NCI-H1417 (cell line): Measurements from ENCODE around the gene ISCA1.
"Not testable (repeated sequence)": the region's sequence is repeated elsewhere in the genome, so short reads cannot be mapped to it uniquely, and the experiment has no call there.

ENCODE experiments used
- DNase-seq, 3 experiments: peaks; one replicate each; lab custom pipeline; 2025; lab: John Stamatoyannopoulos, UW

Gene ISCA1

DNA sequence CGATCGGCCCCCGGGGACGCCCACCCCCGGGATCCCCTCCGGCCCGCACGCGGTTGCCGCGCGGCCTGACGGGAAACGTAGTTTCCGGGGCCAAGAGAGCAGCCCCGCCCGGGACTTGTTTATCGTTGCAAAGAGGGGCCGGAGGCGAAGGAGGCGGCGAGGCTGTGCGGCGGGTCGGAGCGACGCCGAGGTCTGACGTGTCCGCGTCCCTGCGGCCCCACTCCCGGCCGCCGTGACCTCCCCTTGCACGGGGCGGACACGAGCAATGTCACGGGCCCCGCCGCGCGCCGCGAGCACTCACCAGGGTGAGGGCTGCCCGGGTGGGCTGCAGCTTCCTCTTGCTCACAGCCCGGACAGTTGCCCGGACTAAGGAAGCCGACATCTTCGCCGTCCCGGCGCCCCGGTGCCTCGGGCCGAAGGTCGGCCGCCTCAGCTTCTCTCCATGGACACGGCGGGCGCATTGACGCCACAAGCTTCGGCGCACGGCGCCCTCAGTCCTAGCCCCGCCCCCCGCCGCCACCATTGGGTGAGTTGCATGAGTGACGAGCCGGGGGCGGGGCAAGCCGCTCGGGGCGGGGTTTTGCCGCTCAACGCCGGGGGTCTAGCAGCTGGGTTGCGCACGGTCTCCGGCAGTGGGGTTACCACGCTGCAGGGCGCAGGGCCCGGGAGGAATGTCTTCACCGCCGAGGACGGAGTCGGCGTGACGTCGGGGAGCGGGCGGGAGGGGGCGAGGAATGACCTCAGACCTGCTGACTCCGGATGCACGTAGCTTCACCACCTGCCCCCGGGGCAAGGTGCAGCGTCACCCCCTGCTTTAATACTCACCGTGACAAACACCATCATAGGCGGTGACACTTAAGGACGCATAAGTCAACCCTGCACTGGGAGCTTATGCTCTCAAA lies at the start of gene ISCA1:
ISCA1 (minus strand) TSS at position 462 of the 902 bp plus-strand sequence; CDS start at position 382, 80 bp downstream.
- peak; percentile 88 to 99 (median 98) for DNase-seq

DNA sequence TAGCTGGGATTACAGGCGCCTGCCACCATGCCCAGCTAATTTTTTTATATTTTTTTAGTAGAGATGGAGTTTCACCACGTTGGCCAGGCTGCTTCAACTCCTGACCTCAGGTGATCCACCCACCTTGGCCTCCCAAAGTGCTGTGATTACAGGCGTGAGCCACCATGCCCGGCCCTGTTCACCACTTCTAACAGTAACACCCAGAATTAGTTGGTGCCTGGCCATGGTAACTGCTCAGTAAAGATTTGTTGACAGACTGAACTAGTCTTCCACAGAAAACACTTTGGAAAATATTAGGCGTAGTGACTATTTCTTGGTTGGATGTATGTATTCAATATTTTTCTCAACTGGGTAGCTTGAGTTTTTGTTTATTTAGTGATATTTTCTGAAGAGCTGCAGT lies 47.8 kb upstream of the ISCA1 start:
- DNase-seq, result no peak

DNA sequence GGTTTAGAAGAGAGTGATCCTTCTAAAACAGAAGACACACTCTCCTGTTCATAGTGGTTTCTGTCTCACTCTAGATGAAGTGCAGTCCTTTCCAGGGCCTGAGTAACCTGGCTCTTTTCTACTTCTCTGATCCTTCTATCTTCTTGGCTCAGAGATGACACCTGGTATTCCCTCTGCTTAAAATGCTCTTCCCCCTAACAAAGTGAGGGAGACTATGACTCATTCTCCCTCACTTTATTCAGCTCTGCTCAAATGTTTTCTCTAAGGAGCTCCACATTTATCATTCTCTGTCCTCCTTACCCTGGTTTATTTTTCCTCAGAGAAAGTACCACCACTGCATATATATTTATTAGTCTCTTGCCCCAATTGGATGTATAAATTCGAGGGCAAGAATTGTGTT lies 47.3 kb upstream of the ISCA1 start:
- no peak for DNase-seq

DNA sequence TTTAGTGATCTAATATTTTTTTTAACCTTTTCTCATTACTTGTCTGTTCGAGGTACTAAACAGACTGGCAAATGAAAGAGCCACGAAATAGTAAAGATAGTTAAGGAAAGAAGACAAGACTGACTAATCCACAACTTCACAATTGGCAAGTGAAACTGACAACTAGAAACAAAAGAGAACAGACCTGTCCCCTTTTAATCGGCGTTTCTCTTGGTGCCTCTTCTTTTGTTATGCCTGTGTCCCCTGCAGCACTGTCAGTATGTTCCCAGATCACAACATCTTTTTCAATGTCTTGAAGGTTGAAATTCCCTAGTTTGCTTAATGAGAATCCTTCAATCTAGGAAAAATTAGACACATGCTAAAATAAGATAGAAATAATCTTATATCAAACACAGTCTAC lies 45.8 kb upstream of the ISCA1 start:
- DNase-seq, result no peak

DNA sequence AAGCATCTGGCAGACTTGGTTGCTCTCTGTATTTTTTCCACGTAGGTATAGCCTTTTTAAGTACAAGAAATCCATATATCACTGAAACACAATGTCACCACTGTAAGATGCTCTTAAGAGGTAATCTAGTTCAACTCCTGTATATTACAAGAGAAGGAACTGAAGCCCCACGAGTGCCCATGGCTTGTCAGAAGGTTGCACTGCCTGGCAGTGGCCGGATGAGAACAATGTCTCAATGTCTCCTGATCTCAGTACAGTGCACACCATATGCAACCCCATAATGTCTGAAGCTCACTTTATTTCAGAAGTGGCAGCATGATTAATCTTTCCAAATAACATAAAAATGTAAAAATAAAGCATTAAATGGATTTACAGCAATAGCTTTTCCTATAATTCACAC lies 44.2 kb upstream of the ISCA1 start:
- no peak for DNase-seq

DNA sequence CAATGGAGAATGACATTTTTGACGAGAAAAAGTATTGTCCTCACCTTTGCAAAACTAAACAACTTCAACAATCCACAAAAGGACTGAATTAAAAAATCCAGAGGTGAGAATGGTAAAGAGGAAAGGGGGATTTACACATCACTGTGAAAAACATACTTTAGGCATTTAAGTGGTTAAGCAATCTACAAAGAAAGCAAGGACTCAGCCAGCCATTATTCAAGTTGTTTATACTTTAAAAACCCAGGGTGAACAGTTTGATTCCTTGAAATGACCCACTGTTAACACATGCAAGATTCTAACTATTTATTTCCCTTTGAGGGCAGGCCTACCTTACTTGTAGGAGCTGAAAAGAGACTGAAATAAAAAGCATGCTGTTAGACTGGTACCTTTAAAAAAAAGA lies 42.6 kb upstream of the ISCA1 start:
- no peak for DNase-seq

DNA sequence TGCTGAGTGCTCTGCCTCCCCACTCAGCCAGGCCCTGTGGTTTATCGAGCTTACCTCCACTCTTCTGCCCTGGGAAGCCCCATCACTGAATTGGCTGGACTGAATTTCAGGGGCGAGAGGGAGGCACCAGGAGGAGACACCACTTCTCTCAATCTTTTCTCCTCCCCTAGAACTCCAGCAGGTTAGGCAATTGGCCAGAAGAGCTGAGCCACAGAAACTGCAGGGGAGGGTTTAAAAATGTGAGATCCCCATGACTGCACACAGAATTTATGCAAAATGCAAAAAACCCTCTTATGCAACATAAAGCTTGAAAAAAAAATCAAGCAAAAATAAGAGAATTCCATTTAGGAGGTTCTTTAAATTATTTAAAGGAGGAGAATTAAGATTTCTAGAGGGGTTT lies 42.0 kb upstream of the ISCA1 start:
- no peak for DNase-seq

DNA sequence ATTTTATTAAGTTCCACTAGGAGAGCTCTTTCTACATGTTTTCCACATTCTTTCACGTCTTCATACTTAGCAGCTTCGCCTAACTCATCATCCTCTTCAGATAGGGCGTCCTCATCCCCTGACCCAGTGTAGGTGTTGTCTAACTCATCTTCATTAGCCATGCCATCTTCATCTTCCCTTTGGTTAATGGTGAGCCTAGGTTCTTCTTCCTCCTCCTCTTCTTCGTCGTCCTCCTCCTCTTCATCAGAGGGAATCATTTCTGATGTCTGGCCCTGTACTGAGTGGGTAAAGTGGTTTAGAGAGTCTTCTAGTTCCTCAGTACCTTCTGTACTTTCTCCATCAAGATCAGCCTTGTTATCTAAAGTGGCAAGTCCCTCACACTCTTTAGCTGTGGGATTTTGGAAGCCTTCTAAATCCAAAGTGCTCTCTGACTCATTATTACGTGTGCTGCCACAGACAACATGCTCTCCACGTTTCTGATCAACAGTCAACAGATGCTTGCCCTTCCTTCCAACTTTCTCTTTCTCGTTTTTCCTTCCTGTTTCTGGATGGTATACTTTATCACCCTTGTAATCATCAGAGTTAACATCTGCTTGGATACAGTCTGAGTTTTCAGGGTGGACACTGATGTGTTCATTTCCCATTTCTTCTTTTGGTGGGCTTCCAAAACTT lies 40.8 kb upstream of the ISCA1 start:
- no peak for DNase-seq

DNA sequence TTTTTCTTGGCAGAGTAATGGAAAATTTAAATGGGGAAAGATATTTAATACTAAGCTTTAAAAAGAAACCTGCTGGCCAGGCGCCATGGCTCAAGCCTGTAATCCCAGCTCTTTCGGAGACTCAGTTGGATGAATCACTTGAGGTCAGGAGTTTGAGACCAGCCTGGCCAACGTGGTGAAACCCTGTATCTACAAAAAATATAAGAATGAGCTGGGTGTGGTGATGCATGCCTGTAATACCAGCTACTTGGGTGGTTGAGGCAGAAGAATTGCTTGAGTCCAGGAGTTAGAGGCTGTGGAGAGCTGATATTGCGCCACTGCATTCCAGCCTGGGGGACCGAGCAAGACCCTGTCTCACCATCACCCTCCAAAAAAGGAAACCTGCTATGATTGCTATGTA lies 39.0 kb upstream of the ISCA1 start:
- DNase-seq, result no peak

DNA sequence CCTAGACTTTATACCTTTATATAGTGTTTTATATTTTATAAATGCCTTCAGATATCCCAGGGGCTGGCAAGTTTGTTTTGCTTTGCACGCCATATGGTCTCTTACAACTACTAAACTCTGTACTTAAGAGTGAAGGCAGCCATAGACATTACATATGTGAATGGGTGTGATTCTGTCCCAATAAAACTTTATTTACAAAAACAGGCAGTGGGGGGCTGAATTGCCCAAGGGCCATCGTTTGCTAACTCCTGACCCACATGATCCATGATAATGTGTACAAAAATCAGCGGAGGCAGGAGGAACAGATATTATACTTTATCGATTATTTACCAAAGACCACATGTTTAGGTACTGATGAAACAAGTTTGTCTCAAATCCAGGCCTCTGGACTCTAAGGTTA lies 35.8 kb upstream of the ISCA1 start:
- DNase-seq, result no peak

DNA sequence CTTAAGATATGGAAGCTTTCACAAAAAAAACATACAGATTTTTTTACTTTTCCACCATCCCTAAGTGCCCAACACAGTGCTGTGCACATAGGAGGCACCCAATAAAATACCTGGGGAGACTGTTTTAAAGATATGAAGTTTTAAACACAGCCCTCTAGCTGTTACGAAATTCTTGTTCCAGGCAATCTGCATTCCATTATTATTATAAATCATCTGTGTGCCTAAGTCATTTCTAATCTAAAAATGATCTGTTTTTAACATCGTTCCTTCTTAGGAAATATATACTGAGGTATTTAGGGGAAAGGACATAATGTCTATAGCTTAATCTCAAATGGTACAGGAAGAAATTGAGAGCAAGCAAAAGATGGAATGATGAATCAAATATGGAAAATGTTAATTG lies 32.7 kb upstream of the ISCA1 start:
- no peak for DNase-seq

DNA sequence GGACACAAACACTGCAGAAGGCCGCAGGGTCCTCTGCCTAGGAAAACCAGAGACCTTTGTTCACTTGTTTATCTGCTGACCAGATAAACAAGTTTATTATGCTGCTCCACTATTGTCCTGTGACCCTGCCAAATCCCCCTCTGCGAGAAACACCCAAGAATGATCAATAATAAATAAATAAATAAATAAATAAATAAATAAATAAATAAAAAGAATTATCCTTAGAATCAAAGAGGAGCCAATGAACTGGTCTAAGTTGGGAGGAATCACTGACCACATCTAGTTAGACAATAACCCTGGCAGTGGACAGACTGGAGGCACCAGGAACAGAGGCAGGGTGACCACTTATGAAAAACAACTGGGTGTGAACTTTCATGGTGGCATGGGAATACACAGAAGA lies 30.6 kb upstream of the ISCA1 start:
- DNase-seq, result not testable (repeated sequence)

DNA sequence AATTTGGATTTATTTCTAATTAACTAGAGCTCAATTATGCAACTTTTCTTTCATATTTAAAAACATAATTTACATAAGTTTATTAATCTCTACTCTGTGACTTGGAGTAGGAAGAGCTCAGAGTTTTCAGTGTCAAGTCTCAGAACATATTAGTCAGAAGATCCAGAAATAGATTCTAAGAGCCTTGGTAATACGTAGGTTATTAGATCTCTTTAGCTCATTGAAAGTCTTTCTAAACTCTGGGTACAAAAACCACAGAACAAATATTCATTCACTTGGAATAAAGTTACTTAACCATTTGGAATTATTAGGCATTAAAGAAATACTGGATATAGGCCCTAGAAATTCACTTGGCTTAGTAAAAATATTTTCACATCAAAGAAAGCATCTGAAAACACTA lies 26.3 kb upstream of the ISCA1 start:
- no peak for DNase-seq

DNA sequence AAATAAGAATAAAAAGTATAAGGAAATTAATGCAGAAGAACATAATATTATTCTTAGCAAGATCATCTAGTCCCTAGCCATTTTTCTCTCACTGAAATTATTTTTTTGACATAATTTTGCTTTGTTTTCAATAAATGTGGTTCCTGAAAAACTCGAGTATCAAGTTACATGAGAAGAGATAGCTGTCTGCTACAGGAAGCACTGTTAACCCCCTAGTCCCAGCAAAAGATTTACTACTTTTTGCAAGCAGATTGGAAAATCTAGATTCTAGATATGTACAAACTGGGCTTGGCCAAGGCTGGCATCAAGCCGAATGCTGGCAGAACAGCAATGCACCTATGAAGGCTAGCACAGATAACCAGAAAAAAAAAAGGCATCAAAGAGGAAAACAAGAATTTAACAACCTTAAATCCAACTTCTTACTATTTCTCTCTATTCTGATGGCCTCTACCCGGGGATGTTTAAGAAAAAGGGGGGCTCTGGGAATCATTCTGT lies 21.9 kb upstream of the ISCA1 start:
- DNase-seq, result no peak

DNA sequence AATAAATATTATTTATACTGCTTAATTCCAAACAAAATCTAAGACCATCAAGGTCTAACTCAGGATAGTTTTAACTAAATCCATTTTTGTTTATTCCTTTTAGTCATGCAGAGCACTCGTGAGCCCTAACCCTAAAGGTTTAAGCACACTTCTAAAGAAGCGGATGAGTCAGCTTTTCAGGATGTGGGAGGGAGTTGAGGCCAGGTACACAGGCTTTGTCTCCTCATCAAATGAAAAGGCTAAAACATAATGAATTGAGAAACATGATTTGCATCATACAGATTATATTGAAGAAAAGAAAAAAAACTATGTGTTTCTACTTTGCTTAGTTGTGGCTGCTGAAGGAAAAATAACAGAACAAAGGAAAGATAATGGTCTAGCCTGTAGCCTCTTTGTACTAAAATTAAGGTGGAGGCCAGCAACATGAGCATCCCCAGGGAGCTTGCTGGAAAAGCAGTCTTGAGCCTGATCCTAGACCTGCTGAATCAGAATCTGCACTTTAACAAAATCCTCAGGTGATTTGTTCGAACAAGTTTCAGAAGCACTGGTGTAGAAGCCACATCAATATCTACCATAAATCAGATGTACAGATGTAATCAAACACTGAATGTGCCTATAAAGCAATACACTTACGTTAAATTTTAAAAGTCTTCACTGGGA lies 21.1 kb upstream of the ISCA1 start:
- DNase-seq, result no peak

DNA sequence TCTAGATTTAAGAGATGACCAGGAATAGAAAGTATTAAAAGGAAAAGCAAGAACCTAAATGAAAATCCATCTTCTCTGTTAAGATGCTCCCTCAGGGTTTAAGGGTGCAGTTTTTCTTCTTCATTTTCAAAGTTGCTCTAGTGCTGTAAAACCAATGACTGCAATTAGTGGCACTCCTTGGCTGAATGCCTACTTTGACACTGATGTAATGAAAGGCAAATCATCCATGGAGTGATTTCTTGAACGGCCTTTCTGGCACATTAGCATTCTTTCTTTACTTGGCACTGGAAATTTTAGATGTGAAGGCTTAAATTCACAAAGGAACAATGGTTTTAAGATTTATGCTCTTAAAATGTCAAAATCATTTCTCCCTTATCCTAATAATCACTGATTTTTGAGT lies 19.3 kb upstream of the ISCA1 start:
- no peak for DNase-seq

DNA sequence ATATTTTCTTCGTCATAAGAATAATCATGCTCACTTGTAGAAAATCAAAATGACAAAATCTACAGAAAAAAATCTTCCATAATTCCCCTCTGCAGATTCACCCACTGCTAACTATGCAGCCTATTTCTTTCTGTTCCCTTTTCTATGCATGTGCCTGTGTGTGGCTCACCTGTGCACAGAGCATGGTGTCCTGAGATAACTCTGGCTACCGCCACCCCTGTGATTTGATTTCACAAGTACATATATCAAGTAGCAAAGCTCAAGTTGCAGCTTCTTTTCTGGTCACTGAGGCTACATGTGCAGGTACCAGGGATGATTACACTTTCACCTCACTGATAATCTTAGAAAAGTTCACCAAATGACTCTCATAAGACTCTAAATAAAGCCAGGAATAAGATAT lies 18.4 kb upstream of the ISCA1 start:
- no peak for DNase-seq

DNA sequence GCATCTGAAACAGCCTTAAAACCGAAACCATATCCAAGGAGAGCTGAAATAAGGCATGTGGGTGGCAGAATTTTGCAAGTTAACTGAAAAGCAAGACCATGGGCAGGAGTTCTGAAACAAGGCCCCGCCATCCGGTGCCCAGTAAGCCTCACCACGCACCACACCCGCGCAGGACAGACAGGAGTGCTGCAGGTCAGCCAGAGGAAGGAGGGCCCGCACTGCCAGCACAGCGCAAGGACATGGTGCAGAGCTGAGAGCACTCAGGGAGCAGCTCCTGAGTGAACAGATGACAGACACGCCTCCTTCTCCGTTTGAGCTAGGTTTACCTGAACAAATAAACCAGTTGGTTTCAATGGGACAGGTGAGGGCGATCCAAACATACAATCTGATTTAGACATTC lies 16.5 kb upstream of the ISCA1 start:
- no peak for DNase-seq

DNA sequence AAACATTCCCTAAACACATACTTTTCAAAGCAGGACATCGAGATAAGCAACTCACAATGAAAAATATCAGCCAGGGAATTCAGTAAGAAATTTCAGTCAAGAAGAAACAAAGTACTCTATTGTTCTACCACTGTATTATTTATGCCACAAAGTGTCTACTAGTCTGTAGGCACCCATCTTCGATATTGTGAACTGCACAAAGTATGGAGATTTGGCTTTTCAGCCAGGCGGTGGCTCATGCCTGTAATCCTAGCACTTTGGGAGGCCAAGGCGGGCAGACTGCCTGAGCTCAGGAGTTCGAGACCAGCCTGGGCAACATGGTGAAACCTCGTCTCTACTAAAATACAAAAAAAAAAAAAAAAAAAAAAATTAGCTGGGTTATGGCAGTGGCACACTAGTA lies 8.0 kb upstream of the ISCA1 start:
- not testable (repeated sequence) for DNase-seq

DNA sequence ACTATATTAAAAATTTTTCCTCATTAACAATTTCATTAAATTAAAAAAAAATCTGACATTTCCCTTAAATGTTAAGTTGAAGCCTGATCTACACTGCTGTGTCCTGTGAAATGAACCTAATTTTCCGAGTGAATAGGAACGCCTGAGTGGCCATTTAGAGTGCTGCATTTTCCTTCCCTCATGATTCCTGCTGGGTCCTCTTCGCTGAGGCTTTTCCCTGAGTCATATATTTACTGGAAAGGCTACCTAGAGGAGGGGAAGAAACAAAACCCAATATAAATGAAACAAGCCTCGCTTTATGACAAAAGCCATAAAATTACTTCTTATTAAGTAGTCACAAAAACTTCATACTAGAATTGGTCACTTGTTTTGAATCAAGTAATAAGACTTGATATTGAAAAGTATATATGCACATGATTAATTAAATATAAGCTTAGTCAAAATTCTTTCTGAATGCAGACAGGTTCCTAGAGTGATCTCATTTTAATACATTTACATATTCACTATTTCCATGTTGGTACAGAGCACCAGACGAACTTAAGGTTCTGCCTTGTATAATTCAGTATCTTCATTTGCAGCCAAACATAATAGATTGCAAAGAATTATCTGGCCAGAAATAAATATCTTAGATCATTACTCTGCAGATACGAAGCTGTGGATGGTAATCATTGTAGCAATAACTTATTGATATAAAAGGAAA lies 6.3 kb upstream of the ISCA1 start:
- no peak for DNase-seq

DNA sequence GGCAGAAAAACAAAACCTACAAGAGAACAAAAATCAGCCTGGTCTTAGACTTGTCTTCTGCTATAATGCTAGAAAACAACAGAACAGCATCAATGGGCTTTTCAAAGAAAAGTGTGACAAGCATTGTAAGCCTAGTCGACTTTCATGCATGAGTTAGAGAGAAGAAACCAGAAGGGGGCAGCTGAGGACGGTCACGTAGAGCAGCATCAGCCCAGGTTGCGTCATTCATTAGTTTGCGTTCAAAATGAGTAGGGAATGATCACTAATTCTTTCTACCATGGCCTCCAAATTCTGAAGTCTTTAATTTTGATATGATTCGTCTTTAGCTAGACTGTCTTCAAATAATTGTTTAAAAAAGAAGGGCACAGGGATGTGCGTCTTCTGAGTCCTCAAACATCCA lies 4.7 kb upstream of the ISCA1 start:
- peak in 1 of 3 experiments; percentile 9 for DNase-seq

DNA sequence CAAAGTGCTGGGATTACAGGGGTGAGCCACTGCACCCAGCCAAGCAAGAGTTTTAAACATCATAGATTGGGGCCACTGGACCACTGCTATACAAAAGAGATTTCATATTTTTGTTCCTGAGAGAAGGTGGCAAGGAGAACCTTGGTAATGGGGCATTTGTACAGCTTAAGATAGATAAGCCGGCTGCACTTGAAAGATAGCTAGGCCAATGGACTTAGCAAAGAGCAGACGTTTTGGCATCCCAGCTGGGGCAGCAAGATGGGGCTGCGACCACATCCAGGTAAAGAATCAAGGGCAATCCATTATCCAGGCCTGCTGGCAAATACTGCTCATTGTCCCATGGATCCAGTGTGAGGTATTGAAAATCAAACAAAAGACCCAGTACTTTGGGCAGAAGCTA lies 3.9 kb upstream of the ISCA1 start:
- DNase-seq, result no peak
